ENCODE results near the gene MS4A14. TPM values are rescaled to one million over a fixed set of nuclear protein-coding genes. Genes with fewer than 3 reads are reported as not detected.

MS4A14 gene
- total RNA-seq, 2 donors from 2014 or later, result 2.2 to 4.4 TPM

- intact Hi-C loops (cut with DNase I), result no loop called here
- DNase-seq (ENCODE audit: low spot score), result no peak
Measured at GRCh38 chr11:60459345-60459744, 63.1 kb downstream of the MS4A14 start.

Other genes starting within 250 kb of the MS4A14 start
- 100 to 1,000 TPM in 1 of 2 donors, 10 to 100 TPM in 1; 50.3 to 190 TPM for gene MS4A6A, start 213.4 kb upstream of the MS4A14 start, total RNA-seq
- gene MS4A4E, start 153.3 kb upstream of the MS4A14 start, total RNA-seq, result 1 to 10 TPM; 1.3 to 7.6 TPM
- gene MS4A4A, start 115.8 kb upstream of the MS4A14 start, total RNA-seq, result 10 to 100 TPM; 30.1 to 72.0 TPM
- not detected for gene MS4A6E, start 69.2 kb upstream of the MS4A14 start, total RNA-seq
- 10 to 100 TPM; 52.5 to 82.7 TPM for gene MS4A7, start 17.9 kb upstream of the MS4A14 start, total RNA-seq
- gene MS4A5, start 33.1 kb downstream of the MS4A14 start, total RNA-seq, result not detected
- 1 to 10 TPM; 1.8 to 2.5 TPM for gene MS4A1, start 59.4 kb downstream of the MS4A14 start, total RNA-seq
- gene MS4A12, start 96.3 kb downstream of the MS4A14 start, total RNA-seq, result not detected
- gene MS4A13, start 118.9 kb downstream of the MS4A14 start, total RNA-seq, result not detected